ENCODE results near the gene G6PC3. TPM values are rescaled to one million over a fixed set of nuclear protein-coding genes. Genes with fewer than 3 reads are reported as not detected.

G6PC3 gene
- total RNA-seq, 1 donor from 2014 or later, result 33.3 TPM

GRCh38 chr17:44083250-44083849 lies 12.8 kb downstream of the G6PC3 start:
- no peak for DNase-seq
- Mint-ChIP-seq H3K36me3 (ENCODE audit: low read depth) (peaks cover 21% of the 10 kb centered on the region), H3K27me3 (no peaks in the 10 kb centered on the region), H3K4me3 (no peak overlapping the region), H3K4me1 (peaks cover 12% of the 10 kb centered on the region), H3K9me3 (no peaks in the 10 kb centered on the region), H3K27ac (no peak overlapping the region)
- intact Hi-C loops (cut with micrococcal nuclease), result no loop called here

DNA sequence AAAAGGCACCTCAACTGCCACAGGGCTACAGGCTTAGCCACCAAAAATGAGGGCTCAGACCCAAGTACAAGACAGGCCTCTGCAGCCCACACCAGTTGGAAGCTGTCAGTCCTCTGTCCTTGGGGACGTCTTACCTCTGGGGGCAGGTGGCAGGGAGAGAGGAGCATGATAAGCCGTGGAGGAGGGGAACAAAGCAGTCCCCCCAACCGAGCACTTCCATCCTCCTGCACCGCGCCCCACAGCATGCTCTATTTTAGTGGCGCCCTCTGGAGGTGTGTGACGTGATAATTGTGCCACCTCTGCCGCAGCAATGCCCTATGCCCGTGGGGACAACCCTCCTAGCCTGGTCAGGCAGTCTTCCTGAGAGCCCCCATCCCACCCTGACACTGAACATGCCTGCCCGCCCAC lies 13.6 kb downstream of the G6PC3 start:
- Mint-ChIP-seq H3K27ac (no peak overlapping the region), H3K27me3 (no peaks in the 10 kb centered on the region), H3K9me3 (no peaks in the 10 kb centered on the region), H3K4me3 (no peak overlapping the region), H3K36me3 (ENCODE audit: low read depth) (peaks cover 22% of the 10 kb centered on the region), H3K4me1 (peaks cover 14% of the 10 kb centered on the region)
- peak; percentile 78 for DNase-seq
- intact Hi-C loops (cut with micrococcal nuclease), result no loop called here

GRCh38 chr17:44084921-44085320 lies 14.4 kb downstream of the G6PC3 start:
- H3K4me1 Mint-ChIP-seq, result peaks cover 14% of the 10 kb centered on the region
- H3K4me3 Mint-ChIP-seq, result no peak overlapping the region
- no peaks in the 10 kb centered on the region for H3K9me3 Mint-ChIP-seq
- intact Hi-C loops (cut with micrococcal nuclease), result no loop called here
- H3K27ac Mint-ChIP-seq, result no peak overlapping the region
- DNase-seq, result no peak
- no peaks in the 10 kb centered on the region for H3K27me3 Mint-ChIP-seq
- H3K36me3 Mint-ChIP-seq (ENCODE audit: low read depth), result peaks cover 19% of the 10 kb centered on the region

- no peak for DNase-seq
- no peaks in the 10 kb centered on the region for H3K27me3 Mint-ChIP-seq
- H3K4me3 Mint-ChIP-seq, result no peak overlapping the region
- intact Hi-C loops (cut with micrococcal nuclease), result loop anchor here (1.0 to 2.0 kb wide), 2 partner anchors 15 to 53 kb away; no protein-coding TSS in a partner anchor
- peak overlapping the region; percentile 64 for H3K27ac Mint-ChIP-seq
- peaks cover 14% of the 10 kb centered on the region for H3K4me1 Mint-ChIP-seq
- H3K9me3 Mint-ChIP-seq, result no peaks in the 10 kb centered on the region
- H3K36me3 Mint-ChIP-seq (ENCODE audit: low read depth), result peaks cover 17% of the 10 kb centered on the region
Observed at GRCh38 chr17:44085908-44086307, 15.4 kb downstream of the G6PC3 start.

- DNase-seq, result peak; percentile 70
- Mint-ChIP-seq H3K36me3 (ENCODE audit: low read depth) (peaks cover 19% of the 10 kb centered on the region), H3K27me3 (no peaks in the 10 kb centered on the region), H3K4me1 (peaks cover 14% of the 10 kb centered on the region), H3K9me3 (no peaks in the 10 kb centered on the region), H3K4me3 (peak overlapping the region; percentile 44), H3K27ac (peak overlapping the region; percentile 75)
- intact Hi-C loops (cut with micrococcal nuclease), result loop anchor here (1.0 to 2.0 kb wide), 2 partner anchors 15 to 52 kb away; no protein-coding TSS in a partner anchor
Observed at GRCh38 chr17:44086364-44087311, 16.1 kb downstream of the G6PC3 start.

DNA sequence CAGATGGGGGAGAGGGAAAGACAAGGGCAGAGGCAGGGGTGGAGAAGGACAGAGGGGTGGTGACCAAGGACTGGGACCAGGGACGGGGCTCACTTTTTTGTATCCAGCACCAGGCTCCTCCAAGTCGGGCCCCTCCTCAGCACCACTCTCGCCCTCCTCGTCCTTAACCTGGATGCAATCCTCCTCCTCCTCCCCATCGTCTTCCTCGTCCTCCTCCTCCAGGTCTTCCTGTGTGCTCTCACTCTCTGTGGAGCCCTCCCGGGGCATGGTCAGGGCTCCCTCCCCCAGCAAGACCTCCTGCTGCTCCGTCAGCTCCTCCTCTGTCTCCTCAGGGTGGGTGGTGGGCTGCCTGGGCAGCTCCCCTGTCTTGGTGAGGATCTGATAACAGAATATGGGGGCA lies 16.8 kb downstream of the G6PC3 start:
- DNase-seq, result no peak
- peak overlapping the region; percentile 75 for H3K27ac Mint-ChIP-seq
- no peak overlapping the region for H3K4me3 Mint-ChIP-seq
- intact Hi-C loops (cut with micrococcal nuclease), result loop anchor here (2.0 kb wide), 1 partner anchor 51 kb away; no protein-coding TSS in a partner anchor
- peaks cover 18% of the 10 kb centered on the region for H3K36me3 Mint-ChIP-seq (ENCODE audit: low read depth)
- peaks cover 14% of the 10 kb centered on the region for H3K4me1 Mint-ChIP-seq
- no peaks in the 10 kb centered on the region for H3K27me3 Mint-ChIP-seq
- no peaks in the 10 kb centered on the region for H3K9me3 Mint-ChIP-seq

GRCh38 chr17:44088254-44088653 lies 17.7 kb downstream of the G6PC3 start:
- no peak overlapping the region for H3K27ac Mint-ChIP-seq
- no peaks in the 10 kb centered on the region for H3K27me3 Mint-ChIP-seq
- no peak overlapping the region for H3K4me3 Mint-ChIP-seq
- H3K36me3 Mint-ChIP-seq (ENCODE audit: low read depth), result peaks cover 13% of the 10 kb centered on the region
- no peaks in the 10 kb centered on the region for H3K9me3 Mint-ChIP-seq
- H3K4me1 Mint-ChIP-seq, result peaks cover 14% of the 10 kb centered on the region
- intact Hi-C loops (cut with micrococcal nuclease), result no loop called here
- DNase-seq, result no peak

- no peak for DNase-seq
- H3K4me3 Mint-ChIP-seq, result no peak overlapping the region
- H3K9me3 Mint-ChIP-seq, result no peaks in the 10 kb centered on the region
- H3K4me1 Mint-ChIP-seq, result peaks cover 19% of the 10 kb centered on the region
- no peak overlapping the region for H3K27ac Mint-ChIP-seq
- peaks cover 8% of the 10 kb centered on the region for H3K36me3 Mint-ChIP-seq (ENCODE audit: low read depth)
- H3K27me3 Mint-ChIP-seq, result no peaks in the 10 kb centered on the region
- intact Hi-C loops (cut with micrococcal nuclease), result no loop called here
Observed at GRCh38 chr17:44091200-44091997, 20.9 kb downstream of the G6PC3 start.

GRCh38 chr17:44092051-44092450 lies 21.5 kb downstream of the G6PC3 start:
- Mint-ChIP-seq H3K27me3 (no peaks in the 10 kb centered on the region), H3K27ac (no peak overlapping the region), H3K4me1 (peaks cover 15% of the 10 kb centered on the region), H3K4me3 (no peak overlapping the region), H3K36me3 (ENCODE audit: low read depth) (peaks cover 5% of the 10 kb centered on the region), H3K9me3 (no peaks in the 10 kb centered on the region)
- DNase-seq, result no peak
- intact Hi-C loops (cut with micrococcal nuclease), result no loop called here

GRCh38 chr17:44093231-44093900 lies 22.8 kb downstream of the G6PC3 start:
- H3K4me1 Mint-ChIP-seq, result peaks cover 12% of the 10 kb centered on the region
- DNase-seq, result no peak
- H3K27me3 Mint-ChIP-seq, result no peaks in the 10 kb centered on the region
- intact Hi-C loops (cut with micrococcal nuclease), result no loop called here
- H3K9me3 Mint-ChIP-seq, result no peaks in the 10 kb centered on the region
- no peak overlapping the region for H3K4me3 Mint-ChIP-seq
- peaks cover 5% of the 10 kb centered on the region for H3K36me3 Mint-ChIP-seq (ENCODE audit: low read depth)
- H3K27ac Mint-ChIP-seq, result no peak overlapping the region

- no peaks in the 10 kb centered on the region for H3K27me3 Mint-ChIP-seq
- H3K27ac Mint-ChIP-seq, result no peak overlapping the region
- intact Hi-C loops (cut with micrococcal nuclease), result no loop called here
- H3K4me1 Mint-ChIP-seq, result peaks cover 10% of the 10 kb centered on the region
- H3K4me3 Mint-ChIP-seq, result no peak overlapping the region
- no peaks in the 10 kb centered on the region for H3K9me3 Mint-ChIP-seq
- H3K36me3 Mint-ChIP-seq (ENCODE audit: low read depth), result peaks cover 2% of the 10 kb centered on the region
- DNase-seq, result no peak
Observed at GRCh38 chr17:44094701-44095387, 24.3 kb downstream of the G6PC3 start.

DNA sequence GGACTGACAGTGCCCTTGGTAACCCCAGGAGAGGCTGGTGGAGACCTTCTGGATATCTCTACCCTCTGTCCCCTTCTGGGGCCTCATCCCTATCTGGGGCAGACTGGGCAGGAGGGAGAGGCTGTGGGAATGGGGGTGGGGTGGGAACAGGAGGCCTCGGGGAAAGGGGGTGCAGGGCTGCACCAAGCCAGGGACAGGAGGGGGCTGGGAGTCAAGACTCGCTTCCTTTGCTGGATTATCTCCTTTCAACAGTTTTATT lies 24.8 kb downstream of the G6PC3 start:
- Mint-ChIP-seq H3K27me3 (no peaks in the 10 kb centered on the region), H3K4me3 (no peak overlapping the region), H3K36me3 (ENCODE audit: low read depth) (peaks cover 2% of the 10 kb centered on the region), H3K9me3 (no peaks in the 10 kb centered on the region), H3K27ac (no peak overlapping the region), H3K4me1 (peaks cover 10% of the 10 kb centered on the region)
- no peak for DNase-seq
- intact Hi-C loops (cut with micrococcal nuclease), result no loop called here
